T47D (cell line): Measurements from ENCODE around the gene RTN4RL1.
"Not testable (repeated sequence)": the region's sequence is repeated elsewhere in the genome, so short reads cannot be mapped to it uniquely, and the experiment has no call there.

Experiments
- DNase-seq, 2 experiments: peaks; one replicate each; pipeline versions ENCODE4 v3.0.0 to v3.0.0-alpha.2; 2011 to 2012; ENCODE audit warnings: low read depth in 1 of 2, low spot score in 1 of 2
- JUND ChIP-seq: IDR thresholded peaks from 2 replicates; pipeline ENCODE4 v1.6.1; 2012; ENCODE audit warnings: low read depth
- in situ Hi-C: cut with HindIII; loops from 2 replicates; pipeline ENCODE4 v1.10.0; 2016; ENCODE audit warnings: low sequenced_read_pairs, low pct_unique_long_range_greater_than_20kb

RTN4RL1 gene

GRCh38 chr17:1995907-1996799 is 29.0 kb downstream of the RTN4RL1 start:
- TF ChIP-seq JUND, result no peak
- no peak for DNase-seq
- in situ Hi-C loops, result no loop called here

GRCh38 chr17:1995321-1995892 is 29.7 kb downstream of the RTN4RL1 start:
- no peak for DNase-seq
- in situ Hi-C loops, result no loop called here
- TF ChIP-seq JUND, result no peak

- DNase-seq, result no peak
- in situ Hi-C loops, result no loop called here
- no peak for TF ChIP-seq JUND
These were observed 30.4 kb downstream of the RTN4RL1 start for GRCh38 chr17:1994707-1995106.

- in situ Hi-C loops, result no loop called here
These were observed 32.6 kb downstream of the RTN4RL1 start for GRCh38 chr17:1992541-1992940.

GRCh38 chr17:1989135-1989534 is 36.0 kb downstream of the RTN4RL1 start:
- no peak for TF ChIP-seq JUND
- in situ Hi-C loops, result no loop called here
- DNase-seq, result no peak

More at GRCh38 chr17:1992541-1992940, 32.6 kb downstream of the RTN4RL1 start:
- no peak for TF ChIP-seq JUND
- DNase-seq, result no peak

- no peak for TF ChIP-seq JUND
- in situ Hi-C loops, result no loop called here
- no peak for DNase-seq
These were observed 38.2 kb downstream of the RTN4RL1 start for GRCh38 chr17:1986783-1987451.

GRCh38 chr17:1985686-1986085 is 39.4 kb downstream of the RTN4RL1 start:
- in situ Hi-C loops, result no loop called here
- TF ChIP-seq JUND, result no peak
- no peak for DNase-seq

GRCh38 chr17:1985093-1985492 is 40.0 kb downstream of the RTN4RL1 start:
- in situ Hi-C loops, result no loop called here
- no peak for TF ChIP-seq JUND
- DNase-seq, result no peak

- in situ Hi-C loops, result not testable (repeated sequence)
These were observed 42.3 kb downstream of the RTN4RL1 start for GRCh38 chr17:1982793-1983366.

GRCh38 chr17:1980665-1981250 is 44.4 kb downstream of the RTN4RL1 start:
- in situ Hi-C loops, result no loop called here
- DNase-seq, result no peak
- TF ChIP-seq JUND, result no peak

More at GRCh38 chr17:1982793-1983366, 42.3 kb downstream of the RTN4RL1 start:
- not testable (repeated sequence) for DNase-seq

- in situ Hi-C loops, result no loop called here
- no peak for DNase-seq
- no peak for TF ChIP-seq JUND
These were observed 45.8 kb downstream of the RTN4RL1 start for GRCh38 chr17:1979182-1979985.
